Daoy (cell line): ENCODE data around the gene PTH2. TPM values are rescaled to one million over a fixed set of nuclear protein-coding genes. Genes with fewer than 3 reads are reported as not detected.
"Not testable (repeated sequence)": the region's sequence is repeated elsewhere in the genome, so short reads cannot be mapped to it uniquely, and the experiment has no call there.

Experiments
- DNase-seq: peaks from one replicate; pipeline ENCODE4 v3.0.0-alpha.2; 2015; ENCODE audit warnings: low read depth
- total RNA-seq: library from RNA; depleted of rRNA; stranded (reverse); fragments of >200 nt; shearing (Covaris generic); gene quantifications from 2 replicates; pipeline ENCODE4 v1.2.3, GENCODE V29; 2014; rRNA removed

The PTH2 gene, protein sequence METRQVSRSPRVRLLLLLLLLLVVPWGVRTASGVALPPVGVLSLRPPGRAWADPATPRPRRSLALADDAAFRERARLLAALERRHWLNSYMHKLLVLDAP
- not detected in 2 replicates for total RNA-seq

DNA sequence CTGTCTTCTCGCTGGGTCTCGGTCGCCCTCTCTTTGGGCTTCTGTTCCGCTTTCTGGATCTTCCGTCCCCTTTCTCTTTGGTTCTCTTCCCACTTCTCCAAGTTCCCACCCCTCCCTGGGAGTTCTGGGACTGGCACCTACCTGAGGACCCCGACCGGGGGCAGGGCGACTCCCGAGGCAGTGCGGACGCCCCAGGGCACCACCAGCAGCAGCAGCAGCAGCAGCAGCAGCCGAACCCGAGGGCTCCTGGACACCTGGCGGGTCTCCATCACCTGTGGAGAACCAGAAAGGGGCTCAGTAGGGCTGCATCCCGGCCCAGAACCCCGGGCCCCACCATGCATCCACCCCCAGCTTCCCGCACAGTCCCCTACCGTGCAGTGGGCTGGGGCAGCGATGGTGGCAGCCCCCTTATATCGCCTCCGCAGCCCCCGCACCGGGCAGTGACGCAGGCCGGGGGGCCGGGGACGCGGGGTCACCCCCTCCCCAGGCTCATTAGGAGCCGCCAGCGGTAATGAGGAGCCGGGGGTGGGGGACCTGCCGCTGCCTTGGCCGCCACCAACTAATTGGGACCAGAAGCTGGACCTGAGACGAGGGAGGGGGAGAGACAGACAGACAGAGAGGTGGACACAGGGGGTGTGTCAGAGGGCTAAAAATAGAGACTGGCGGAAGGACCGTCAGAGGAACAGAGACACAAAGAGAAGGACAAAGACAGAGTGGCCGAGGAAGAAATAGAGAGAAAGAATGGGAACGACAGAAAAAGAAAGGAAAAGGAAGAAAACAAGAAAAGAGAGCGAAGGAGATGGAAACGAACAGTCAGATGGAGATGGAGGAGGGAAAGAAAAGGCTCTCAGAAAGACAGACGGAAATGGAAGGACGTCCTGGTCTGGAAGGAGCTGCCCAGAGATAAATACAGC is at the start of gene PTH2:
Gene PTH2 (minus strand): TSS at position 371 of the 914 bp plus-strand sequence. CDS start 102 bp downstream, at position 269.
- DNase-seq = no peak

DNA sequence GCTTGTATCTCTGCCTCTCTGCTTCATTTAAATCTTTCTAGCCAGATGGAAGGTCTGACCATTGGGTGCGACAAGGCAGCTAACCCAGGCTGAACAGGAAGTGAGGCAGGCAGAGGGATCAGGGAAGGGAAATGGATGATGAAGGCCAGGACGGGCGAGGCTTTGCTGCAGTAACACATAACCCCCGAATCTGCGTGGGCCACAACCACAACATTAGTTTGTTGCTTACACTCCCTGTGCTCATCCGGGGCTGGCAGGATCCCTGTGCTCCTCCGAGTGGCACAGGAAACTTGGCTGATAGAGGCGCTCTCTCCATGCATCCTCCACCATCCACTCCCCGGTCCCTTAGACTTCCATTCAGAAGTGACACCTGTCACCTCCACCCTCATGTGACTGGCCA is 49.7 kb upstream of the PTH2 start:
- no peak for DNase-seq

DNA sequence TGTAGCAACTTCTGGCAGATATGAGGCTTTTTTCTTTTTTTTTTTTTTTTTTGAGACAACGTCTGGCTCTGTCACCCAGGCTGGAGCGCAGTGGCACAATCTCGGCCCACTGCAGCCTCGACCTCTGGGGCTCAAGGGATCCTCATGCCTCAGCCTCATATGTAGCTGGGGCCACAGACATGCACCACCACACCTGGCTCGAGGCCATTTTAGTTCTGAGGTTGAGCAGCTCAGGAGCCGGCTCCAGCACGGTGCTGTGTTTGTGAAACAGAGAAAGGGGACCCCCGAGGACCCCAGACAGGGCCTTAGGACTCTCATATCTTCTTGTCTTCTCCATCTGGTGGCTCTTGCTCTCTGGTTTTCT is 47.4 kb upstream of the PTH2 start:
- no peak for DNase-seq

DNA sequence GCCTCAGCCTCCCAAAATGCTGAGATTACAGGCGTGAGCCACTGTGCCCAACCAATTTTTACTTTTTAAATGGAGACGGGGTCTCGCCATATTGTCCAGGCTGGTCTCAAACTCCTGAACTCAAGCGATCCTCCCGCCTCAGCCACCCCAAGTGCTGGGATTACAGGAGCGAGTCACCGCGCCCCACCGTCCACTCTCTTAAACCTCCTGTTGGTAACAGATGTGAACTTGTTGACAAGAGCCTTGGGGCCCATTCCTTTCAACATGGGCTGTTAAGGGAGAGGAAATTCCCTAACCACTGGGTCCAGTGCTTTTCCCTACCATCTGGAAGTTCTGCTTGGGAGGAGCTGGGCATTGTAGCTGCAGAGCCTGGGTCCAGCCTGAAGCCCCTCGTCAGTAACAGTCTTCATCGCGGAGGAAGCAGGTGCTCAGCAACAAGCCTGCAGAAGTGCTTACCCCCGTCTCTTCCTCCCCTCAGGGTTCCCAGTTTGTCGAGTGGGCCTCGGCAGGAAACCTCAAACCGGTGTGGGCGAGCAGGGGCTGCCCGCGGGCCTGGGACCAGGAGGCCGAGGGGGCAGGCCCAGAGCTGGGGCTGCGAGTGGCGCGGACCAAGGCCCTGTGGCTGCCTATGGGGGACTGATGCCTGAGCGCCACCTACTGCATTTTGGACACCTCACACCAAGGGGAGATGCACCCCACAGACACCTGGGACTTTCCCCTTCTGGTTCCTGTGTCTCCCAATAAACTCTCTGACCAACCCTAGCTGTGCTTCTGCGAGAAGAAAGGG is 46.8 kb upstream of the PTH2 start:
- DNase-seq = no peak

DNA sequence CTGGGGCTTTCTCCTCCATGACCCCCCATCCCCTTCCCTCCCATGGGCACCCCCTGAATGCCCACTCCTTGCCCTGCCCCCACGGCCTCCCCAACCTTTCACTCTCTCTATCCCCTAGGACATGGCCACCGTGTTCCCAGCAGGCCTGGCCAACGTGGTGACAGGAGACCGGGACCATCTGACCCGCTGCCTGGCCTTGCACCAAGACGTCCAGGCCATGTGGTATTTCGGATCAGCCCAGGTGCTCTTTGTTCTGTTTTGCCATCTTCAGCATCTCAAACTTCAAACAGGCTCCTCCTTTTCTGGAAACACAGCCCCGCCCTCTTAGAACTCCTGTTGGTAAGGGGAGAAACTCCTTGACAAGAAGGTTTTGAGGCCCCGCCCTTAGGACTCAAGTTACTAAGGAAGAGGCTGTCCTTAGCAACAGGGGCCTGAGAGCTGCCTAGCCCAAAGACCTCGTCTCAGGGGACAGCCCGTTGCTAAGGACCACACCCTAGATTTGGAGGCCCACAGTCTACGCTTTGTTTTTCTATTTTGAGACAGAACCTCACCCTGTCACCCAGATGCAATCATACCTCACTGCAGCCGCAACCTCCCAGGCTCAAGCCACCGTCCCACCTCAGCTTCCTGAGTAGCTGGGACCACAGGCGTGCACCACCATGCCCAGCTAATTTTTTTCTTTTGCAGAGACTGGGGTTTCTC is 45.7 kb upstream of the PTH2 start:
- peak; percentile 63 for DNase-seq

DNA sequence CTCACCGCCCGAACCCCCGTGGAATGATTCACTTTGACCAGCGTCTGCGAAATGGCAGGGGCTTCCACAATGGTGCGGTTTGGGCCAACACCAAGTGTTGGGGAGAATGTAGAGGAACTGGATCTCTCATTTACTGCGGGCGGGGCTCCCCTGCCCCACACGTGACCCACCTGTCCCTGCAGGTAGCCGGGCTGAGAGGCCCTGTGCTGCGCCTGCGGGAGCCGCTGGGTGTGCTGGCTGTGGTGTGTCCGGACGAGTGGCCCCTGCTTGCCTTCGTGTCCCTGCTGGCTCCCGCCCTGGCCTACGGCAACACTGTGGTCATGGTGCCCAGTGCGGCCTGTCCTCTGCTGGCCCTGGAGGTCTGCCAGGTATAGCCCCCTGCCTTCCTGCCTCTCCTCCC is 45.0 kb upstream of the PTH2 start:
- no peak for DNase-seq

DNA sequence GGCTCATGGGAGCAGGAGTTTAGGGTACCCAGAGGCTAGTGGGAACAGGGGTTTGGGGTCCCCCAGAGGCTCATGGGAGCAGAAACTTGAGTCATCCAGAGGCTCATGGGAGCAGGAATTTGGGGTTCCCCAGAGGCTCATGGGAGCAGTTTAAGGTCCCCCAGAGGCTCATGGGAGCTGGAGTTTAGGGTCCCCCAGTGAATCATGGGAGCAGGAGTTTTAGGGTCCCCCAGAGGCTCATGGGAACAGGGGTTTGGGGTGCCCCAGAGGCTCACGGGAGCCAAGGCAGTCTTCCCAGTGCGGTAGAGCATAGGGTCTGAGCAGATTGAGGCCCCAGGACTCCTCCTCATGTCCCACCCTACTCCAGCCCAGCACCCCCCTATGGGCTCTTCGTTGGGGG is 42.1 kb upstream of the PTH2 start:
- DNase-seq = no peak

DNA sequence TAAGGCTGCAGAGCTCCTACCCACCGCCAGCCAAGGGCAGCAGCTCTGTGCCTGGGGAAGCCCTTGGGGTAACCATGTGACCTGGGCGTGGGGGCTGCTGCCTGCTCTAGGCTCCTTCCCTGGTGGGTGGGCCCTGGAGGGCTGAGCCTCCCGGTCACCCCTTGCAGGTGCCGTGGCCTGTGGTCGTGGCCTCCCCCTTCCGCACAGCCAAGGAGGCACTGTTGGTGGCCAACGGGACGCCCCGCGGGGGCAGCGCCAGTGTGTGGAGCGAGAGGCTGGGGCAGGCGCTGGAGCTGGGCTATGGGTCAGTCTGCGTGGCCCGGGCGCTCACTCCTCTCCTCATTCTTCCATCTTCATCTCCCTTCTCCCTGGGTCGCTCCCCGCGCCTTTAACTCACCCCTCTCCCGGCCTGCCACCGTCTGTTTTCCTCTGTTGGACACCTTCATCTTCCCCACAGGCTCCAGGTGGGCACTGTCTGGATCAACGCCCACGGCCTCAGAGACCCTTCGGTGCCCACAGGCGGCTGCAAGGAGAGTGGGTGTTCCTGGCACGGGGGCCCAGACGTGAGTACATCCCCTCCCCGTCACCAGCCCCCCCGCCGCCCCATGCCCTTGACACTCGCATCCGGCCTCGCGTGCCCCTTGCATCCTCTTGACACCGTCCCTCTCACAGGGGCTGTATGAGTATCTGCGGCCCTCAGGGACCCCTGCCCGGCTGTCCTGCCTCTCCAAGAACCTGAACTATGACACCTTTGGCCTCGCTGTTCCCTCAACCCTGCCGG is 40.9 kb upstream of the PTH2 start:
- DNase-seq = no peak

DNA sequence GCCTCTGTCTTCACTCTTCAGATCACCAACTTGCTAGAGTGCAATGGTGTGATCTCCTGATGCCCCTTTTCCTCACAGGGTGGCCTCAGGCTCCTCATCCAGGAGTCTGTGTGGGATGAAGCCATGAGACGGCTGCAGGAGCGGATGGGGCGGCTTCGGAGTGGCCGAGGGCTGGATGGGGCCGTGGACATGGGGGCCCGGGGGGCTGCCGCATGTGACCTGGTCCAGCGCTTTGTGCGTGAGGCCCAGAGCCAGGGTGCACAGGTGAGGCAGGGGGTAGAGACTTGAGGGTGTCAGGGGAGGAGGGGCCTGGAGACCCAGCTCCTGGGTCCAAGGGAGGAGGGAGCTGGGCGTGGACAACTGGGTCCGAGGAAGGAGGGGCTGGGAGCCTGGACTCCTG is 39.3 kb upstream of the PTH2 start:
- no peak for DNase-seq

DNA sequence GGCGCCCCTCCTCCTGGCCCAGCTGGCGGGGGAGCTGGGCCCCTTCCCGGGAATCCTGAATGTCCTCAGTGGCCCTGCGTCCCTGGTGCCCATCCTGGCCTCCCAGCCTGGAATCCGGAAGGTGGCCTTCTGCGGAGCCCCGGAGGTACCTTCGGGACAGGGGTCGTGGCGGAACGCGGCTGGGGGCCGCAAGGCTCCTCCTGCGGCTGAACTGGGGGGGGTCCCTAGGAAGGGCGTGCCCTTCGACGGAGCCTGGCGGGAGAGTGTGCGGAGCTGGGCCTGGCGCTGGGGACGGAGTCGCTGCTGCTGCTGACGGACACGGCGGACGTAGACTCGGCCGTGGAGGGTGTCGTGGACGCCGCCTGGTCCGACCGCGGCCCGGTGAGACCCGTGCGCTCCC is 38.4 kb upstream of the PTH2 start:
- no peak for DNase-seq

DNA sequence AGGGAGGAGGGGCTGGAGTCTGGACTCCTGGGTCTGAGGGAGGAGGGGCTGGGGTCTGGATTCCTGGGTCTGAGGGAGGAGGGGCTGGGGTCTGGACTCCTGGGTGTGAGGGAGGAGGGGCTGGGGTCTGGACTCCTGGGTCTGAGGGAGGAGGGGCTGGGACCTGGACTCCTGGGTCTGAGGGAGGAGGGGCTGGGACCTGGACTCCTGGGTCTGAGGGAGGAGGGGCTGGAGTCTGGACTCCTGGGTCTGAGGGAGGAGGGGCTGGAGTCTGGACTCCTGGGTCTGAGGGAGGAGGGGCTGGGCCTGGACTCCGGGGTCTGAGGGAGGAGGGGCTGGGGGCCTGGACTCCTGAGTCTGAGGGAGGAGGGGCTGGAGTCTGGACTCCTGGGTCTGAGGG is 37.9 kb upstream of the PTH2 start:
- not testable (repeated sequence) for DNase-seq

DNA sequence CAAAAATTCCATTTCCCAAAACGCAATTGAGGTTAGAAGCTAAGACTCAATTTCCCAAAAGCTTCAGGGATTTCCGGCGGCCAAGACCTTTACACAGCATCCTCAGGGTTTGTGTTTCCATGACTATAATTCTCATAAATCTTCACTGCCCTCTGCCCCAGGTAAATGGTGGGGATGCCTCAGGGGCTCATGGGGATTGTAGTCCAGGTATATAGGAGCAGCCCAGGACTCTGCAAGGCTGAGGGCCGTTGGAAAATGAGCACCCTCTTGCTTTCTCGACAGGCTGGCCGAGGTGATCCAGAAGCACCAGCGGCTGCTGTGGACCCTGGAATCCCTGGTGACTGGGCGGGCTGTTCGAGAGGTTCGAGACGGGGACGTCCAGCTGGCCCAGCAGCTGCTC is 36.1 kb upstream of the PTH2 start:
- DNase-seq = no peak

DNA sequence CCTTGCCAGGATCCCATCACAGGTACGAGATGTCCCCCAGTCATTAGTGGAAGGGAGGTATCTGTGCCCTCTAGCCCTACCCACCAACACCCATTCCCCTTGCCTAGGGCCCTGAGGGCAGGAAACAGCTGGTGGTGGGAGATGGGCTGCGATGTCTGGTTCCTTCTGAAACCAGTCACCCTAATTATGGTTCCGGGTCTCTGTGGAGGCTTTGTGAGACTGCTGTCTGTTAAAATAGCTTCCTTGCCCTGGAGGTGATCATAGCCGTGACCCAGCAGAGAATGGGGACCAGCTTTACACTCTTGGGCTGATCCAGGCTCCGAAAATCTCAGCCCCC is 35.3 kb upstream of the PTH2 start:
- DNase-seq = no peak

DNA sequence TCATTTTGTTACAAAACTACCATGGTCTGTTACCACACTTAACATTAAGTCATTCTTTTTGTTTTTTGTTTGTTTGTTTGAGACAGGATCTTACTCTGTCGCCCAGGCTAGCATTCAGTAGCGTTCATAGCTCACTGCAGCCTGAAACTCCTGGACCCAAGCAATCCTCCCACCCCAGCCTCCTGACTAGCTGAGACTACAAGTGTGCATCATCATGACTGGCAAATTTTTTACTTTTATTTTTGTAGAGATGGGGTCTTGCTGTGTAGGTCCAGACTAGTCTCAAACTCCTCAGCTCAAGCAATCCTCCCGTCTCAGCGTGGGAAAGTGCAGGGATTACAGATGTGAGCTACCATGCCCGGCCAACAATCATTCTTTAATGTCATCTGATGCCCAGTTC is 33.1 kb upstream of the PTH2 start:
- DNase-seq = no peak

DNA sequence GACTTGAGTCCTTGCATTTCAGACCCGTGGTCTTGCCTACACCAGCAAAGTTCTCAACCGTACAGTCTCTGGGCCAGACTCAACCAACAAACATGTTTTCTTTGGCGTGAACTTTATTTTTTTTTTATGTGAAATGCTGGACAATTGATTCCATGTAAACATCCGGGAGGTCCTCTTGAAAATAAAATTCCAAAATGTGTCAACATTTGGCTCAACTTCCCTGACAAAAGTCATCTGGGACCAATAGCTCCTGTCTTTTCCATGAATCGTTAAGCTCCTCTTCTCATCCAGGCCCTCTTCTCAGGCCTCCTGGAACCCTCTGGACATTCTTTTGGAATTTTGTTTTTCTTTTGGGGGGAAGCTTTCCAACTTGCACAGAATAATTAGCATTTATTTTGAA is 32.5 kb upstream of the PTH2 start:
- no peak for DNase-seq

DNA sequence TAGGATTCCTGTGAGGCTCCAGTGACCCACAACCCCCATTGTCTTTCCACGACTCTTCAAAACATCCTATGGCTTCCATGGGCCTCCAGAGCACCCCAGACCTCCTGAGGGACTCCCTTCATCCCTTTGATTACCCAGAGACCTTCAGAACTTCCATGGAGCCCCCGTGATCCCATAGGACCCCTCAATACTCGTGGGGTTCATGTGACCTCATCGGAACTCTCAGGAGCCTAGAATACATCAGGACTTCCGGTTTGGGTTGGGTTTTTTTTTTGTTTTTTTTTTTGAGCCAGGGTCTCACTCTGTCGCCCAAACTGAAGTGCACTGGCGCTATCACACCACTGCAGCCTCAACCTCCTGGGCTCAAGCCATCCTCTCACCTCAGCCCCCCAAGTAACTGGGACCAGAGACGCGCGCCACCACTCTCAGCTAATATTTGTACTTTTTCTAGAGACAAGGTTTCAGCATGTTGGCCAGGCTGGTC is 30.6 kb upstream of the PTH2 start:
- DNase-seq = no peak

DNA sequence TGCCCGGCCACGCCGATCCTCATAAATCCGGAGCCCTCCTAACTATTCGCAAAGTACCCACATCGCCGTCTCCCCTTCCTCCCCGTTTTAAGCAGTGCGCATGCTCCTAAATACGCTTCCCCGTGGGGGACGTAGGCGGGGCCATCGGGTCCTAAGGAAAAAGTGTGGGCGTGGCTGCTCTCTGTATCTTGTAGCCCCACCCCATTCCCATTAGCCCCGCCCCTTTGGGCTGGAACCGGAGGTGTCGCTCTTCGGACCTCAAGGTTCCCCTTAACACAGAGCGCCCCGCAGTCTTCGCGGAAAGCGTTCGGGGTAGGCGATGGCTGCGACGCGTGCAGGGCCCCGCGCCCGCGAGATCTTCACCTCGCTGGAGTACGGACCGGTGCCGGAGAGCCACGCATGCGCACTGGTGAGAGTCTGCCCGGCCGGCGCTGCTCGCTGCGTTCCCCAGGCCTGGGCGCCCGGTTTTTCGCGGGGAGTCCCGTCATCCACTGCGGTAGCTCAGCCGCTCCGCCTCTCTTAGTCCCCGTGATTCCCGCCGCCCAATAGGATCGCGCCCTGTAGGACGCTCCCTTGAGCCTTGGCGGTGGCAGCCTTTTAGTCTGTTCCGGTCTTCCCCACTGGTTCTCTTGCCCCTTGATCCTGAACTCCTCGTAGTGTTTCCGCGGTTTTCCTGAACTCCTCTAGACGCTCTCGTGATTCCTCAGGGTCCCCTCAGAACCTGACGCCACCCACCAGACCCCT is 29.9 kb upstream of the PTH2 start, which contains the start of gene ALDH16A1:
Gene ALDH16A1 (plus strand): TSS at position 213 of the 744 bp plus-strand sequence. CDS start 107 bp downstream, at position 320.
- DNase-seq = peak; percentile 99

DNA sequence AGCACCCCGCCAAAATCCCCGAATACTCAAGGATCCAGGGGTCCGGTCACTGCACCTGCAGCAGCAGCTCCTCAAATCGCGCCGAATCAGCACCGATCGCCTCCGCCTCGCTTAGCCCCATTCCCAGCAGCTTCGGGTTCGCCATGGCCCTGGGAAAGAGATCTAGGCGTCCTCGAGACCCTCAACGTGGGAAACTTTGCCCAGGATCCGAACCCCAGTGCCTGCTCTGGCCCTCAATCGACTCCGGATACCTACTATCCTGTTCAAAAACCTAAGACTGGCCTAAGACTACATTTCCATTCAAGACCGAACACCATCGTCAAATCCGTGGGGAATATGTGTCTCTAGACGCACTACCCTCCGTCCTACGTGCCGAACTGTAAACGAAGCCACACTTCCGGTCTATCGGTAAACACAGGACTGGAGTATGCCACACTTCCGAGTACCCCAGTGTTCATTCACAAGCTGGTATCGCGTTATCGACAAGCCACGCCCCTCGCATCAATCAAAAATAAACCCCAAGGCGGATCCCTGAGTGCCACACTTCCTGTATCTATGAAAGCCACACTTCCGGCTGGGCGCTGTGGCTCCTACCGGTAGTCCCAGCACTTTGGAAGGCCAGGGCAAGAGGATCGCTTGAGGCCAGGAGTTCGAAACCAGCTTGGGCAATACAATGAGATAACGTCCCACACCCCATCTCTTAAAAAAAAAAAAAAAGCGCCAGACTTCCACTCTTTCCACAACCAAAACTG is 28.4 kb upstream of the PTH2 start, which contains the start of gene PIH1D1:
Gene PIH1D1 (minus strand): TSS at position 385 of the 752 bp plus-strand sequence. CDS start 240 bp downstream, at position 145.
- peak; percentile 99 for DNase-seq

DNA sequence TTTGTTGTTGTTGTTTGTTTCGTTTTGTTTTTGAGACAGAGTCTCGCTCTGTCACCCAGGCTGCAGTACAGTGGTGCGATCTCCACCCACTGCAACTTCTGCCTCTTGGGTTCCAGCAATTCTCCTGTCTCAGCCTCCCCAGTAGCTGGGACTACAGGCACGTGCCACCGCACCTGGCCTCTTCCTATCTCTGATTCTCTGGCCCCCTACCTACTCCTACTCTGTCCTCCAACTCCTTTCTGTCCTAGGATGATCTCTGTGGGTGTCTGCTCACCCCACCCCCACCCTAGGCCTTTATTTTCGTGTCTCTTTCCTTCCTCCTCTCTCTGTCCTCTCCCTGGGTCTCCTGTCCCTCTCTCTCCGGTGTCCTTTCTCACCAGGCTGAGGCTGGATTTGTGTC is 27.2 kb upstream of the PTH2 start:
- DNase-seq = no peak

DNA sequence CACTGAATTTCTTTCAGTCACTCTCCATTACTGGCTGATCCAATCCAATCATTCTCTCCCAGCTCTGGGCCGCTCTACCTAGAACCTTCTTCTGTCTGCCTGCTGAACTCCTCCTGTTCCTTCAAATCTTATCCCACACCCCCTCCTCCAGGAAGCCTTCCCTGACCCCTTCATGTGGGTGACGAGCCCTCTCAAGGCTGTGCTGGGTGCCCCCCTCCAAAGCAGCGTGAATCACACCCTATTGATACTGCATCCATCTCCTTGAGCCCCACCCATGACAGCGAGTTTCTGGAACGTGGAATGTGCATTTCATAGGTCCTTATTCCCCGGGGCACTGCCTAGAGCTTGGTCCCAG is 25.2 kb upstream of the PTH2 start:
- DNase-seq = no peak
